Head of caudate nucleus (tissue), 42 donors: ENCODE results near the gene ROBO2.

ENCODE experiments used
- DNase-seq, 42 donors: peaks; one replicate each; pipeline versions ENCODE4 v3.0.0 to v3.0.0-alpha.2; 2020 to 2021; ENCODE audit warnings: mixed read lengths in 7 of 42
- intact Hi-C: fragments of 100-400 bp; cut with DNase I; formaldehyde crosslinking; loops from one replicate; pipeline ENCODE4 v1.15.0; 2022

ROBO2 gene

GRCh38 chr3:77577264-77577663, 537.4 kb downstream of the ROBO2 start:
- intact Hi-C loops = no loop called here
- DNase-seq = no peak

DNA sequence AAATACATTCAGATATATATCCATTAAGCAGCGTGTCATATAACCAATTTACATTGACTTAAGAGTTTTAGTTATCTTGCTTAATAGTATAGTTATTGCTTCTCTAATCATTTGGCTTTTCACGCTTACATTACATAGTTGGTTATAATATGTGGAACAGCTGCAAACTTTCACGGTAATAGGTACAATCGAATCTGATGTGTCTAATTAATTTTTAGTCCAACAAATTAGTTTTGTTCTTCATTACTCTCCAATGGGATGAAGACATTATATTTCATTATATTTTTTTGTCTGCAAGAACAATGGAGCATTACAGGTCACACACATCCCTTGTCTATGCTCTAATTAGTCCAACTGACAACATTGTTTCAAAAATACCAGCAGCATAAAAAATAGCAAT, 546.3 kb downstream of the ROBO2 start:
- intact Hi-C loops = no loop called here
- no peak for DNase-seq

- intact Hi-C loops = no loop called here
- no peak for DNase-seq
These were observed 549.0 kb downstream of the ROBO2 start for GRCh38 chr3:77588863-77589262.

GRCh38 chr3:77590191-77590590, 550.3 kb downstream of the ROBO2 start:
- DNase-seq = no peak
- intact Hi-C loops = no loop called here

DNA sequence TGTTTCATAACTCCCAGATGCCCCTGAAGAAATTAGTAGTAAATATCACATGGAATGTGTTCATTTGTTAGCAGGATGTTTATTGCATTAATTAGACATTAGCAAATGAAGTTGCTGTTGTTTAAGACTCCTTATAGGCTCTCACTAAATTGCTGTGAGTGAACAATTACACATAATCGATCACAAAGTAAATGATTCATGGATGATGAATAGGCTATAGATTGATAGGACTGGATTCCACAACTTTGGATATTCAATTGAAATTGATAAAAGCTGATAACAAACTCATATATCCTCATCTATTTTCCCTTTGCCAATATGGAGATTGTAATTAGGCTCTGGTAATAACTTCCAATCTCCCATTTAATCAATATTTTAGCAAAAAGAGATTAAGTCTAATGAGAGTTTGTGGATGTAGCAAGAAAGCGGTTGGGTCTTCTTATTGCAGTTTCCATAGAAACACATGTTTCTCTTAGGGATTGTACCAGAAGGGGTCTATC, 555.5 kb downstream of the ROBO2 start:
- DNase-seq = no peak
- intact Hi-C loops = no loop called here

DNA sequence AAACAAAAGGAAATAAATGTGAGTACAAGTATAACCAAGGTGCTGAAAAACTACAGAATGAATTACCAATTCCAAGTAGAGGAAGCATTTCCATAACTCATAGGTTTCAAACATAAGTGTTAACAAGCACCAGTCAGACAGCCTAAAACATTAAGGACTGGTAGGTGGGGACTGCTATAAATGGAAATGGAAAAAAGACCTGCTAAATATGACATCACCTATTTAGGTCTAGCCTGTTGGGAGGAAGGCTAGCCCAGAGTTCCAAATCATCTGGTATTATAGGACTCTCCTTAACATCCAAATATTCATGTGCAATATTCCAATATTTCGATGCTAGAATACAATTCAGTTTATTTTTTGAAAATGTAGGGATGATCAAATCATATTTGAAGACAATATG, 560.0 kb downstream of the ROBO2 start:
- intact Hi-C loops = no loop called here
- DNase-seq = no peak

- no peak for DNase-seq
- intact Hi-C loops = no loop called here
These were observed 562.0 kb downstream of the ROBO2 start for GRCh38 chr3:77601823-77602415.

GRCh38 chr3:77602722-77603121, 562.8 kb downstream of the ROBO2 start:
- DNase-seq = no peak
- intact Hi-C loops = no loop called here

GRCh38 chr3:77605308-77605707, 565.4 kb downstream of the ROBO2 start:
- intact Hi-C loops = no loop called here

DNA sequence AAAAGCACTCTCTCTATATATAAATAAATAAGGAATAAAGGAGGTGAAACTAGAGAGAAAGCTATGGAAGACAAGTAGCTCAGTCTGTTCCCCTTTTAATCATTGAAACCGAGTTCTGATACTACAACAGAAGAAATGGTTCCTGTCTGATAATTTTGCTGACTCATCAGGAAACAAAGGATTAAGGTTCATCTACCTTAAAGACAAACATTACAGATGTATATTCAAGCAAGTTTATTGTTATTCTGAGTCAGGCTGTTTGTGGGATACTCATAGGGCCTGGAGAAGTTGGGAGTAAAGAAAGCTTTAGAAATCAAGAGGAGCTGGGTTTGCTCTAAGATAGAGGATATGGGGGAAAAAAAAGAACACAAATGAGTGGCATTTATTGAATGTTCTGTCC, 566.0 kb downstream of the ROBO2 start:
- no peak for DNase-seq
- intact Hi-C loops = no loop called here

More at GRCh38 chr3:77605308-77605707, 565.4 kb downstream of the ROBO2 start:
- no peak for DNase-seq

DNA sequence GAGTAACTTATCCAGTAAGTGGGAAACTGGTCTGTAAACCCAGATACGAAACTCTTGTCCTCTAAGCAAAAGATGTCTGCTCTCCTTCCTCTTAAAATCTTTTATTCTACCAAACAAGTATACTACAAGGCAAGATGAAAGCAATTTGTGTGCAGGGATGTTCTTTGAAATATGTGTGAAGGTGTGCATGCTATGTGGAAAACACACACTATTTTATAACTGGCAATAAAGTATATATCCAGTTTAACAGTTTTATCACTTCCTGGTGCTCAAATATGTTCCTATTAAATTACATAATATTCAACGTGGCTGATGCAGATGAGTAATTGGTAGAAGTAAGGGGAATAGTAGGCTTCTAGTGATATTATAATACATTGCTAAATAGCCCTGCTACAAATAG, 566.5 kb downstream of the ROBO2 start:
- DNase-seq = no peak
- intact Hi-C loops = no loop called here

DNA sequence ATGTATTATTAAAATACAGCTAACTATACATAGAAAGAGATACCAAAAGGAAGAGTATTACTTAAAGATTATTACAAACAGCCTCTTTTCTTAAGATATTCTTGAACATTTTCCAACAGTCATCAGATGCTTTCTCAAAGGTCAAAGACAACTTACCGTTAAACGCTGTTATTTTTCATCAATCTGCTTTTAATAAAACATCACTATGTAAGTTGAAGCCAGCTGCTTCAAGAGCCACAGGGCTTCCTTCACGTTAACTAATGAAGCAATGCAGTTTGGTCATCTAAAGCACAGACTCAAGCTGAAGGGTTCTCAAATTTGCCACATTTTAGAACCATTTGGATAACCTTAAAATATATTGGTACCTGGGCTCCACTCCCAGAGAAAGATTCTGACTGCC, 578.8 kb downstream of the ROBO2 start:
- DNase-seq = no peak
- intact Hi-C loops = no loop called here

DNA sequence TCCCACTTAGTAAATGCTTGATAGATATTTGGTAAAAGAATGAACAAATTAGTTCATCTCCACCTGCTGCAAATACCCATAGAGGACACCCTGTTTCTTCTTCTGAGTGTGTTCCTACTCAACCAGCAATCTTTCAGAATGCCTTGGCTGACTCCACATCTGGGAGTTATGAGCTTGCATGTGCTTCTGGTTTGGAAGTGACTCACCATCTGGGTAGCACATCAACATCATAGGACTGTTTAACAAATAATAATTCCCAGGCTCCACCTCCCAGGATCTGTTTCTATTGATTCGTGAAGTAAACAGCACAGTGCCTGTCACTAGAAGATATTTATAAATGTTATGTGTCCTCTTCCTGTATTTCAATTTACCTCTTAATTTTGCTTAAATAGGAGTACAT, 580.1 kb downstream of the ROBO2 start:
- intact Hi-C loops = no loop called here
- DNase-seq = no peak

DNA sequence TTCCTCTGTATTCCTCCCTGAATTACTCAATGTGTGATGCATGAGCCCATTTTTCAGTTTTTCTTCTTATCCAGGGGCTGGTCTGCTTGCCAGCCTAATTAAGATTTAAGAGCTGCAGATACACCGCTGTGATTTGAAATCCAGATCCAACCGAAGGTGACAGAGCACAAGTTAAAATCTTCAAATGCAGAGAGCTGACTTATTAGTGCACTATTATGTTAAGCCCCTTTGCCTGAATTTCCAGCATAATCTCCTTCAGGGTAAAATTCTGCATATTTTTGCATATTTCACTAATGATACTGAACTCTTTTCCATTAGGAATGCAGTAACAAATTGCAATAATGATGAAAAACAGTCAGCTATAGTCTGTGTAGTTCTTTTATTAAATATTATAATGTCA, 583.6 kb downstream of the ROBO2 start:
- intact Hi-C loops = no loop called here
- DNase-seq = no peak

DNA sequence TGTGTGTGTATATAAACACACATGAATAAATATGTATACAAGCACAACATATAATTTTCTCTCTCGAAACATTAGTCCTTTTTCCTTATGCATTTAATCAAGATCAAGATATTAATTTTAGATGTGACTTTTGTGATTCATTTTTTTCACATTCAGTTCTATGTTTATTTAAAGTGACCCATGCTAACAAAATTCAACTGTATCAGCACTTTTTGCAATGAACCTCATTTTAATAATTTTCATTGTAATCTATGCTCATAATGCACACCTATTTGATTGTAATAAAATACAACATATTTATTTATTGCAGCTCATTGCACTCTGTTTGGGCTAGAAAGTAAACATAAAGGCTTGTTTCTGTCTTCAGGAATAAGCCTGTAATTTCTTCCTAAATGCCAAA, 586.3 kb downstream of the ROBO2 start:
- no peak for DNase-seq
- intact Hi-C loops = no loop called here

DNA sequence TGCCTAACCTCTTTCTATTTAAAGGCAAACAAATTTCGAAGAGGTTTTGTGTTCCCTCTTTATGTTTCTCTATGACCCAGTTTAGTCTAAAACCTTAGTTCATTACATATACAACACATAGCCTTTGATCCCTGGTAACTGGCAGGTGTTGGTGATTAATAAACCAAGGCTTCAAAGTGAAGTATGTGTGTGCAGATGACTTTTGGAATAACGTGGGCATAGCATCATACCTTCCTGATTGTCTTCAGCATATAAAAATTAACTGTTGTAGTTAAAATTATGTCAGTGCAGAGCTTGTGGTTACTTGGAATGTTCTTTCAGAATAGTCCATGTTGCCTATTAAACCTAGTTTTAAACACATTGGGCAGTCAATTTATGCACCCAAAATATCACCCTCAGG, 608.3 kb downstream of the ROBO2 start:
- intact Hi-C loops = no loop called here
- DNase-seq = no peak

GRCh38 chr3:77648664-77649063, 608.8 kb downstream of the ROBO2 start:
- no peak for DNase-seq
- intact Hi-C loops = no loop called here

DNA sequence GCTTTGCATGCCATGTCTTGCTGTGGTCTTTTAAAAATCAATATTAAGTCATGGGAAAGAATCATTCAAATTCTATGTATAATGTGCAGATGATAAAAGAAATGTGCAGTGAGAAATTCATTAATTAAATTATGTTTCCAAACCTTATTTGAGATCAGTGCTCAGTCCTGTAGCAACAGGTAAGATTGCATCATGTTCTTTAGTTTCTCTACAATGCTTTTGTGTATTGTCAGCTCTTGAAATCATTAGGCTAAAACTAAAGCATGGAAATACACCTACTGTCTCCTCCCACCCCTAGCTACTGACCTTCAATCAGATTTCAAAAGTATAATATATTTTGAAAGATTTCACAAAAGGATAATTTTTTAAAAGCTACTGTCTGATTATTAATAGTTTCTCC, 612.7 kb downstream of the ROBO2 start:
- DNase-seq = no peak

GRCh38 chr3:77655396-77655795, 615.5 kb downstream of the ROBO2 start:
- DNase-seq = no peak
- intact Hi-C loops = no loop called here

More for the DNA sequence above, 612.7 kb downstream of the ROBO2 start:
- intact Hi-C loops = no loop called here

GRCh38 chr3:77660718-77661117, 620.8 kb downstream of the ROBO2 start:
- DNase-seq = no peak

DNA sequence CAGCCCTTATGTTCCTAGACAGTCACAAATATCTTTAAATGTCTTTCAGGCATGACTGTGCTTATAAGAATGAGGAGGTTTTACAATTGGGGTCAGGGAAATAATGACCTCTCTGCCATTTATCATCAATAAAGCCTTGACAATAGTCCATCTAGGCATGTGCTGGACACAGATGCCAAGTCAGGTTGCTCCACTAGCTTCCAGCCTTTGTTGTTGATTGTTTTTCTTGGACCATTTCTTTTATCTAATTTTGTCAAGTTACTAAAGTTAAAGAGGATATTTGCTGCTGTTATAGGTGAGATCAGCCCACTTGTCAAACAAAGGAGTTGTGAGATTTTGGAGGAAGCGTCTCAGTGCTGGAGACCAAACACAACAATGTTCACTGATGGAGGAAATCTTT, 628.0 kb downstream of the ROBO2 start:
- intact Hi-C loops = no loop called here
- no peak for DNase-seq

More at GRCh38 chr3:77660718-77661117, 620.8 kb downstream of the ROBO2 start:
- intact Hi-C loops = no loop called here

- DNase-seq = no peak
- intact Hi-C loops = no loop called here
These were observed 628.5 kb downstream of the ROBO2 start for GRCh38 chr3:77668376-77668775.
